22Rv1 (cell line): Measurements from ENCODE around the gene LUC7L2.

ENCODE experiments used
- H3K27ac ChIP-seq: fragments of 450-650 bp; 2 replicates; pipeline ENCODE4 v1.5.1; 2017
- ZFX ChIP-seq: fragments of 450-650 bp; IDR thresholded peaks from 2 replicates; pipeline ENCODE4 v1.6.1; 2017; ENCODE audit warnings: antibody characterized with exemption, borderline replicate concordance
- TF ChIP-seq, protein P1 (sequence below): fragments of 450-650 bp; IDR thresholded peaks from 2 replicates; pipeline ENCODE4 v1.5.1; 2017; ENCODE audit warnings: mild to moderate bottlenecking

Gene LUC7L2

DNA sequence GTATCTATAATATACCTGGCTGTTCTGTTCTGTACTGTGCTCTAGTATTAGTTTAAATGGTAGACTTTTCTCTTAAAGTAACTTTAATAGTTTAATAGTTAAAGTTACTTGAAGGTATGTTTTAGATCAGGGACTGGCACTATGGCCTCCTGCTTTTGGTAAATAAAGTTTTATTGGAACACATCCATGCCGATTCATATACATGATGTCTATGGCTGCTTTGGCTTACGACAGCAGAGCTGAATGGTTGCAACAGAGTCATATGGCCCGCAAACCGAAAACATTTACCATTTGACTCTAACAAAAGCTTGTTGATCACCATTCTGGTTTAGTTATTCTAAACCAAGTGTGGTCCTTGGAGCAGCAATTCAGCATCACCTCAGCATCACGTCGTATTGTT, 6.7 kb downstream of the LUC7L2 start:
- no peak overlapping the region for H3K27ac ChIP-seq
- TF ChIP-seq, protein P1, sequence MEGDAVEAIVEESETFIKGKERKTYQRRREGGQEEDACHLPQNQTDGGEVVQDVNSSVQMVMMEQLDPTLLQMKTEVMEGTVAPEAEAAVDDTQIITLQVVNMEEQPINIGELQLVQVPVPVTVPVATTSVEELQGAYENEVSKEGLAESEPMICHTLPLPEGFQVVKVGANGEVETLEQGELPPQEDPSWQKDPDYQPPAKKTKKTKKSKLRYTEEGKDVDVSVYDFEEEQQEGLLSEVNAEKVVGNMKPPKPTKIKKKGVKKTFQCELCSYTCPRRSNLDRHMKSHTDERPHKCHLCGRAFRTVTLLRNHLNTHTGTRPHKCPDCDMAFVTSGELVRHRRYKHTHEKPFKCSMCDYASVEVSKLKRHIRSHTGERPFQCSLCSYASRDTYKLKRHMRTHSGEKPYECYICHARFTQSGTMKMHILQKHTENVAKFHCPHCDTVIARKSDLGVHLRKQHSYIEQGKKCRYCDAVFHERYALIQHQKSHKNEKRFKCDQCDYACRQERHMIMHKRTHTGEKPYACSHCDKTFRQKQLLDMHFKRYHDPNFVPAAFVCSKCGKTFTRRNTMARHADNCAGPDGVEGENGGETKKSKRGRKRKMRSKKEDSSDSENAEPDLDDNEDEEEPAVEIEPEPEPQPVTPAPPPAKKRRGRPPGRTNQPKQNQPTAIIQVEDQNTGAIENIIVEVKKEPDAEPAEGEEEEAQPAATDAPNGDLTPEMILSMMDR: no peak
- TF ChIP-seq ZFX: no peak

DNA sequence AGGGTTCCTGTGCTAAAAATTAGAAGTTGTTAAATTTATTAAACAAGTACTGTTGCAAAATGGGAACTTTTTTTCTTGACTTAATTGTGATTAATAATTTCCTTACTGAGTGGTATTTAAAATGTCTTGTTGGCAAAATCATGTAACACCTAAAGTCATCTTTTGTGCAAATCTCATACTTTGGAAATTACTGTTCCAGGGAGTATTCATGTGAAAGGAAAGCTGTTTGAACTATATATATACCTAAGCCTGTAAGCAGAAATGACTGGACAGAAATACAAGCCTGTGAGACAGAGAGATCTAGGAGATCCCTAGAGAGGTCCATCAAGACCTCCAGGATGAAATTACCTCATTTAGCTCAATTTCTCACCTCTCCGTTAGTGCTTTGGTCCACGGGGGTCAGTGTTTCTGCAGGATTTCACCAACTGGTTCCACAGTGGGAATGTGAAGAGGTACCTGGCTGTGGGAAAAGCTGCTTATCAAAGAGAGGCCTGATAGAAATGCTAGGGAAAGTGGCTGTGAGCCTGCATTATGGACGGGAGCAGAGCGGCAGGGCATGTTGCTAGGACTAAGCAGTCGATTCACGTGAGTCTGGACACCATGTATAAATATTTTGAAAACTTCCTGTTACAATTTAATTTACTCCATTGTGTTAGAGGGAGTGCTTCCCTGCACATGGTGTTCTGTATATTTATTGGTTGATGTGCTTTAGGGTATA, 7.9 kb downstream of the LUC7L2 start:
- TF ChIP-seq, protein P1: no peak
- no peak for TF ChIP-seq ZFX
- no peak overlapping the region for H3K27ac ChIP-seq

DNA sequence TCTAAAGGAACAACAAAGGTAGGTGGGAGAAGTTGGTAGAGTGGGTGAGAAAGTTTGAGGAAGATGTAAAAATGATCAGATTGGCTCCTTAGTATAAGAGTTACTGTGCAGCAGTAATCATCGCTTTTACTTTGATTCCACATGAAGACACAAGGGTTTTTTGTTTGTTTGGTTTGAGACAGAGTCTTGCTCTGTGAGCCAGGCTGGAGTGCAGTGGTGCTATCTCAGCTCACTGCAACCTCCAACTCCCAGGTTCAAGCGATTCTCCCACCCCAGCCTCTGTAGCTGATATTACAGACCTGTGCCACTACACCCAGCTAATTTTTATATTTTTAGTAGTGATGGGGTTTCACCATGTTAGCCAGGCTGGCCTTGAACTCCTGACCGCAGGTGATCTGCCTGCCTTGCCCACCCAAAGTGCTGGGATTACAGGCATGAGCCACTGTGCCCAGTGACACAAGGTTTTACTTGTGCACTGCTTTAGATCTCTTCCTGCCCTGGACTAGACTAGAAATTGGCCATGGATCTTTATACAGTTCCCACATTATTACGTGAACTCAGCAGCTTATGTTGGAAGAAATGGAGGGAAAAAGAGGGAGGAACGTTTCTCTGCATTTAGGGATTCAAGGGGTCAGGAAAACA, 10.7 kb downstream of the LUC7L2 start:
- no peak for TF ChIP-seq ZFX
- TF ChIP-seq, protein P1: no peak
- no peak overlapping the region for H3K27ac ChIP-seq

DNA sequence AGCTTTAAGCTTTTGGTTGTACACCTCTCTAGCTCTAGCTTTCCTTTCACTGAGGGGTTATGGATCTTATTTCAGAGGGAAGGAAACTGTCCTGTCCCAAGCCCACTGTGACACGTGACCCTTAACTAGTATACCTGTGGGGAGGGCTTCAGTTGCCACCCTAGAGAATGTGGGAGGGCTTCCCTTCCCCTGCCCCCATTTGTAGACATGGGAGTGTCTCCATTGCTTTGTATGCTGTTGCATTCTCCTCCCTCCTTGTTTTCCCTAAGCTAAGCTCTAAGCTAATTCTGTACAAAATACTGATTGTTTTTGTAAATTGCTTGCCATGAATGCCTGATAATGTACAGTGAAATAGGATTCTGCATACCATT, 11.2 kb downstream of the LUC7L2 start:
- H3K27ac ChIP-seq: no peak overlapping the region
- TF ChIP-seq ZFX: no peak
- TF ChIP-seq, protein P1: no peak

DNA sequence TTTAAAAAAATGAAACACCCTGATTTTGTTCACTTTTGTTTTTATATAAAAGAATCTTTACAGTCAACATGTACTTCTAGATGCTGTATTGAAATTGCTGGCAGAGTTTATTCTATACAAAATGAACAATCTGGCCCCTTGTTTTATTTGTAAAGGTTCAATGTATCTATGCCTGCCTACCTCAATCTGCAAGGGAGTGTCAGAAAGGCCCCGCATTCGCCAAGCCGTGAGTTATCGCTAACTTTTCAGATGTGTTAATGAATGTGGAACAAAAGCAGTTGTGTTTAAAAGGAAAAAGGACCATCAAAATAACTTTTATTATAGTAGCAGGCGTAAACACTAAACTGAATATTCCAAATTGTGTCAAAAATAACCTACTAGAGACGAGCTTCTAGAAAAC, 14.6 kb downstream of the LUC7L2 start:
- no peak overlapping the region for H3K27ac ChIP-seq
- TF ChIP-seq, protein P1: no peak
- TF ChIP-seq ZFX: no peak

DNA sequence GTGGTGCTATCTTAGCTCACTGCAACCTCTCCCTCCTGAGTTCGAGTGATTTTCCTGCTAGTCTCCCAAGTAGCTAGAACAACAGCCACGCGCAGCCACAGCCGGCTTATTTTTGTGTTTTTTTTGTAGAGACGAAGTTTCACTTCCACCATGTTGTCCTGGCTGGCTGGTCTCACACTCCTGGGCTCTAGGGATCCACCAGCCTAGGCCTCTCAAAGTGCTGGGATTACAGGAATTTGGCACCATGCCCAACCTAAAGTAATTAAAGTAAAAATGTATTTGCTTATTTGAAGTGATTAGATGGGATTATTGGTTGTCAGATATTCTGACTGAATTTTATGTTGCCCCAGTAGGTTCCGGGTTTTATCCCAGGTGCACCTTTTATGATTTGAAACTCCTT, 22.7 kb downstream of the LUC7L2 start:
- TF ChIP-seq, protein P1: no peak
- TF ChIP-seq ZFX: no peak
- H3K27ac ChIP-seq: no peak overlapping the region

DNA sequence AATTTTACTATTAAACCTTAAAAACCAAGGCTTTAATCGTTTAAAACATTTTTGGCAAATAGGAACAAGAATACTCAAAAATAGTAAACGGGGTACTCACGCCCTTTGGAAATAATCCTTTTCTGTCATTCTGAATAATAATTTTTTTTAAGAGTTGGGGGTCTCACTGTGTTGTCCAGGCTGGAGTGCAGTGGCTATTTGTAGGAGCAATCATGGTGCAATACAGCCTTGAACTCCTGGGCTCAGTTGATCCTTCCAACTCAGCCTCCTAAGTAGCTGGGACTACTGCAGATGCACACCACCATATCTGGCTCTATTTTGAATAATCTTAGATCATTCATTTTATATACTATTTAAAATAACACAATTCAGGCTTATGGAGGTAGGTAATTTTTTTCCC, 24.9 kb downstream of the LUC7L2 start:
- H3K27ac ChIP-seq: no peak overlapping the region
- no peak for TF ChIP-seq ZFX
- TF ChIP-seq, protein P1: no peak
